NK-92 treated with Interleukin-12 subunit alpha and Interleukin-12 subunit beta, amount 100 ng/mL, for 24 hours (cell line): ENCODE measurements around the gene ARHGEF1.

Experiments used
- DNase-seq: peaks from one replicate; lab custom pipeline; 2025; lab: John Stamatoyannopoulos, UW

Gene ARHGEF1

DNA sequence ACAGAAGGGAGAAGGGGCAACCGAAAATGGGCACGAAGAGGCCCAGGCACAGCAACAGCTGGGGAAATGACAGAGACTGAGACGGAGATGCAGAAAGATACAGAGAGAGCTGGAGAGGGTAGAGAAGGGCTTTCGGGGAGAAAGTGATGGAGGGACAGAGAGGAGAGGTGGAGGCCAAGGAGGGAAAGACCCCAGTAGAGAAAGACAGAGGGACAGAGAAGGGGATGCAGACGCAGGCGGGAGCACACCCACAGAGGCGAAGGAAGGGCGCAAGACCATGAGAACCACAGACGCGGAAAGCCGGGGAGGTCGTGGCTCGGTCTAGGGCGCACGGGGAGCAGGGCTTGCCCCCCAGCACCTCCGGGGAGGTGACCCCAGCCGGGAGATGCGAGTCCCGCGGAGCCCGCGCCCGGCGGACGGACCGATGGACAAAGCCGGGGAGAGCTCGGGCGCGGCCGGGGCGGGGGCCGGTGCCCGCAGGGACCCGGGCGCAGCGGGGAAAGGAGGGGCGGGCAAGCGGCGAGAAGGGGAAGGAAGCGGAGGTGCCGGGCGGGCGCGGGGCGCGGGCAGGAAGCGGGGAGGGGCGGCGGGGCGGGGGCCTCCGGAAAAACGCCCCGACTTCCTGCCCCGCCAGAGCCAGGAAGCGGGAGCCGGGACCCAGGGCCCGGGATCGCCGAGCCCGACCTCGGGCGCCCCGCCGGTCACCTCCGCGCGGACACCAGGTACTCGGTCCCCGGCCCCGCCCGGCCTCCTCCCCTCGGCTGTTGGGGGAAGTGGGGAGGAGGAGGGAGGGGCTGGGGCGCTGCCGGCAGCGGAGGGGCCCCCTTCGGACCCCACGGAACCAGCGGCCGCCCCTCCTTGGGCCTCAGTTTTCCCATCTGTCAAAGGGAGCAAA, at the start of gene ARHGEF1:
Gene ARHGEF1, plus strand, starts transcription at position 617 of the 895 bp plus-strand sequence. CDS start 4,899 bp downstream, outside the sequence.
- peak; percentile 61 for DNase-seq

- no peak for DNase-seq
These were observed 44.8 kb upstream of the ARHGEF1 start for GRCh38 chr19:41837981-41838708.

GRCh38 chr19:41839211-41839610, 43.8 kb upstream of the ARHGEF1 start:
- no peak for DNase-seq

DNA sequence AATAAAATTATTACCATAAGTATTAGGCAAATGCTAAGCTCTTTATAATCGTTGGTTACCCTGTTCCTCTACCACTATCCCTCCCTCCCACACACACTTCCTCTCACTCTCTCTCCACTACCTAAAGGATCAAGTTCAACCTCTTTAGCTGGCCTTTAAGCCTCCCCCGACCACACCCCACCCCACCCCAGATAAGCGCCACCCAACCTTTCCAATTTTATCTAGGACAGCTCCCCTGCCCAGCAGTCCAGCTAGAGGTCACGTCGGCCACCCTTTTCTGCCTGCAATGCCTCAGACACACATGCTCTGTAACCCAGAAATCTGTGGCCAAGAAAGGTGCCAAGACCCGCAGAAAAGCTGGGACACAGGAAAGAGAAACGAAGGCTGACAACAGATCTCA, 39.6 kb upstream of the ARHGEF1 start:
- DNase-seq: no peak

DNA sequence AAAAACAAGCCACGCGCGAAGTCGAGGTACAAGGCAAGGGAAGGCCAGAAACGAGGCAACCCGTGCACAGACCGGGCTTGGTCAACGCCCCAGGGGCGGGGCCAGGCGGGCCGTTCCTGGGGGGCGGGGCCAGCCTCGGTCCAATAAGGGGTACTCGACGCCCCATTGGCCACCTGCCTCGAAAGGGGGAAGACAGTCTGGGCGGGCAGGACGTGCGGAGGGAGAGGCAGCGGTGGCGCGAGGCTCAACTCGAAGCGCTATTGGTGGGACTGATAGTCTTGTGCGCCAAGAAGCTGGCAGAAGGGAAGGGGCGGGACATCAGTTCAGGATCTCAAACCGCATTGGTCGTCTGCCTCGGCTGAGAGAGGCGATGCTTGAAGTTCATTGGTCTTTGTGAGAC, 38.4 kb upstream of the ARHGEF1 start, which contains the start of gene LYPD4:
Gene LYPD4, minus strand, starts transcription at position 83 of the 400 bp plus-strand sequence. CDS start 5,398 bp downstream, outside the sequence.
- DNase-seq: no peak

- DNase-seq: no peak
These were observed 38.2 kb upstream of the ARHGEF1 start, which contains the start of gene DMRTC2 for GRCh38 chr19:41845001-41845050. DMRTC2 (plus strand) TSS chr19:41845042; CDS start chr19:41847429, 2,387 bp downstream.

DNA sequence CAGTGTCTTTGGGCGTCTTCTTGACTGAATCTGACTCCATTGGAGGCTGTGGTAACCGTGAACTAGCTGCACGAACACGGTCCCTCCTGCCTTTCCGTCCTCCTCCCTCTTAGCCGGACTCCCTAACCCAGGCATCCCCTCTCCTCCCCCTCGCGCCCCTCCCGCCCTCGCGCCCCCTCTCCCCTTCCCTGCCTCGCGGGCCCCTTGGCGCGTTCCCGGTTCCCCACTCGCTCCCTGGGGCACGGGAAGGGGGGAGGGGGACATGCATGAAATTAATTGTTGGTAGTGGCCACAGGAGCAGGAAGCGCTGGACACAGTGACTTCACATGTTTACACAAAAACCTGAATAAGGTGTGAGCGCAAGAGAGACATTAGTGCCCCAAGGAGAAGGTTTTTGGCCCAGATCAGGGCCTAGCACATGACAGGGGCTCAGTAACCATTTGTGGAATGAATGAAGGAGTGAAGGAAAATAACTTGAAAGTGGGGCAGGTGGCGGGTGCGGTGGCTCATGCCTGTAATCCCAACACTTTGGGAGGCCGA, 37.9 kb upstream of the ARHGEF1 start:
- no peak for DNase-seq

DNA sequence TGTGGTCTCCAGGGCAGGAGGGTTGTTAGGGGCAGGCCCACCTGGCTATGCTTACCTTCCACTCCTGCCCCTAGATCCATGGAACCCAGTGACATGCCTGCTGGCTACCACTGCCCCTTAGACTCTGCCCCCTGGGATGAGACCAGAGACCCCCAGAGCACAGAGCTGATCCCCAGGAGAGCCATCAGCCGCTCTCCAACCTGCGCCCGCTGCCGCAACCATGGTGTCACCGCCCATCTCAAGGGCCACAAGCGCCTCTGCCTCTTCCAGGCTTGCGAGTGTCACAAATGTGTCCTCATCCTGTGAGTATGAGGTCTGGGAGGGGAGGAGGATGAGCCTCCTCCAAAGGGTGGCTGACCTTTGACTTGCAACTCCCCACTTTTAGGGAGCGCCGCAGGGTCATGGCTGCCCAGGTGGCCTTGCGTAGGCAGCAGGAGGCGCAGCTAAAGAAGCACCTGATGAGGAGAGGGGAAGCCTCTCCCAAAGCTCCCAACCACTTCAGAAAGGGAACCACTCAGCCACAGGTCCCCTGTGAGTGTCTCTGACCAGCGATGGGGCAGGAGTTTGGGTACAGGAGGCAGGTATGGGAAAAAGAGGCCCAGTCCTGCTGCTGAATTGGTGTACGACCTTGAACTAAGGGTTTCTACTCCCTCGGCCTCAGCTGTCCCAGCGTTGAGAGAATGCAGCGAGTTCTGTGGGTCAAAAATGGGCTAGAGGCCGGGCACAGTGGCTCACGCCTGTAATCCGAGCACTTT, 35.5 kb upstream of the ARHGEF1 start:
- no peak for DNase-seq

GRCh38 chr19:41848666-41849065, 34.3 kb upstream of the ARHGEF1 start:
- DNase-seq: no peak

DNA sequence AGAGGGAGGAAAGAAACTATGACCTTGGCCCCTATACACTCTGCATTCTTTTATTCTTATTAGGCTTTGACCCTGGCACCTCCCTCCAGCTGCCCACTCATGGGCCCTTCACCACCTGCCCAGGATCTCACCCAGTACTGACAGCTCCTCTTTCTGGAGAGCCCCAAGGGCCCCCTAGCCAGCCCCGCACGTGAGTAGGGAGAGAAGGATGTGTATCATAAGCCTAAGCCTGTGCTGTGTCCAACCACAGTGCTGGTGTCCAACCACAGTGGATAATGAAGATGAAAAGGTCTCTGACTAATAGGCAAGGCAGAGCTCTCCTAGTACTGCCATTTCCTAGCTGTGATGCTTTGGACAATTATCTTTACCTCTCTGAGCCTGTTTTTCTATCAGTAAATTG, 33.9 kb upstream of the ARHGEF1 start:
- no peak for DNase-seq

DNA sequence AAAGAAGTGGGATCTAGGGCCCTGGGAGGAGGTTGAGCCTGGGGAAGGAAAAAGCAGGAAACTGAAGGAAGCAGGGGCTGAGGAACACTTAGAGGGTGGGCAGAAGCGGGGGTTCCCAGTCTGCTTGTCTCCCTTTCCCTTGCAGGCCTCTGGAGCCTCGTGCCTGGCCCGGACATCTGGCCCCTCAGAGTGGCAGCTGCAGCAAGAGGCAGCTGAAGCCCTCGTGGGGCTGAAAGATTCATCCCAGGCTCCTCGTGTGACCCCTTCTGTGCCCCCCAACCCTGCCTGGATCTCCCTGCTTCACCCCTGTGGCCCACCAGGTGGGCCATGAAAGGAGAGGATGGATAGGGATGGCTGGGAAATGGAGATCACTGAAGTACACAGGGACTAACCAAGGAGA, 32.6 kb upstream of the ARHGEF1 start:
- no peak for DNase-seq

GRCh38 chr19:41851456-41851855, 31.5 kb upstream of the ARHGEF1 start:
- no peak for DNase-seq

DNA sequence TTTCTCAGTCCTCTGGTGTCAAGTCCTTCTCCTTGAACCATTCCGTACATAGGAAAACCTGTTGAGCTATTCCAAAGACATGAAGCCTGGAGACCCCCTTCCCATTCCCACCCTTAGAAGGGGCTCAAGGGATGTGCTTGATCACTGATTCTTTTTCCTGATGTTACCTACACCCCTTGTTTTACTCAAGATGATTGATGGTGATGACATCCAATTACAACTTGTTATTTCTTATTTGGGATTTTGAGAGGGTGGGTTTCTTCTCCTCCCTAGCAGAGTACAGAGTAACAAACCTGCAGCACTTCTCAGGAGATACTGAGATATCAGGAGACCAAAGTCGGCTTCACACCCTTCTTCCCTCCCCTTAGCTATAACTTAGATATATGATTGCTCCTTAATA, 29.6 kb upstream of the ARHGEF1 start:
- no peak for DNase-seq

DNA sequence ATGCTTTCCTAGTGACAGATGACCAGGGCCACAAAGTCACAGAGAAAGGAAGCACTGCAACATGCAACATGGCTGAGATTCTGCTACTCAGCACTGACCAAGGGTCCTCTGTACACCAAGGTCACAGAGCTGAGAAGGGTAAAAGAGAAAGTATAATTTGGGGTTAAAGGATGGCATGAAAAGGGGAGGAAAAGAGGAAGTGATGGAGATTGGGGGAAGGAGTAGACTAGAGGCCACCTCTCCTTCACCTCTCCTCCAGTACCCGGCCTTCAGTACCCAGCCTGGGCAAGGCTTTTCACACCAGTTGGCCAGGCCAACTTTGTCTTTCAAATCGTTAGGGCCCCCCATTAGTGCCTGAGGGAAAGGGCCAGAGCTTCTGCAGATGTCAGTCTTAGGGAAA, 29.2 kb upstream of the ARHGEF1 start:
- no peak for DNase-seq

DNA sequence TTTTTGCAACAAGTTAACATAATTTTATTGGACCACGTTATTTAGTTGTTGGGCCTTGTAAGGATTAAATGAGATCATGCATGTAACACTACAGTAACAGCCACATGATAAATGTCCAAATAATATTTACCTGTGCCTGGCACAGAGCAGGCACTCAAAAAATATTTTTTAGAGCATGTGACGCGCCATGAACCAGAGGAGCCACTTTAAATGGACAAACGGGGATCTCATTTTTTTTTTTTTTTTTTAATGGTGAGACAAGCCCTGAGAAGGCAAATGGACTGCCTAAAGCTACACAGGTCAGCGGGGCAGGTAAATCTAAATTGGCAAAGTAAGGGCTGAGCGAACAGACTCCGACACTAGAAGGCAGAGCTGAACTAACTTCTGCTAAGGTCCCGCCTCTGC, 23.8 kb upstream of the ARHGEF1 start:
- no peak for DNase-seq

DNA sequence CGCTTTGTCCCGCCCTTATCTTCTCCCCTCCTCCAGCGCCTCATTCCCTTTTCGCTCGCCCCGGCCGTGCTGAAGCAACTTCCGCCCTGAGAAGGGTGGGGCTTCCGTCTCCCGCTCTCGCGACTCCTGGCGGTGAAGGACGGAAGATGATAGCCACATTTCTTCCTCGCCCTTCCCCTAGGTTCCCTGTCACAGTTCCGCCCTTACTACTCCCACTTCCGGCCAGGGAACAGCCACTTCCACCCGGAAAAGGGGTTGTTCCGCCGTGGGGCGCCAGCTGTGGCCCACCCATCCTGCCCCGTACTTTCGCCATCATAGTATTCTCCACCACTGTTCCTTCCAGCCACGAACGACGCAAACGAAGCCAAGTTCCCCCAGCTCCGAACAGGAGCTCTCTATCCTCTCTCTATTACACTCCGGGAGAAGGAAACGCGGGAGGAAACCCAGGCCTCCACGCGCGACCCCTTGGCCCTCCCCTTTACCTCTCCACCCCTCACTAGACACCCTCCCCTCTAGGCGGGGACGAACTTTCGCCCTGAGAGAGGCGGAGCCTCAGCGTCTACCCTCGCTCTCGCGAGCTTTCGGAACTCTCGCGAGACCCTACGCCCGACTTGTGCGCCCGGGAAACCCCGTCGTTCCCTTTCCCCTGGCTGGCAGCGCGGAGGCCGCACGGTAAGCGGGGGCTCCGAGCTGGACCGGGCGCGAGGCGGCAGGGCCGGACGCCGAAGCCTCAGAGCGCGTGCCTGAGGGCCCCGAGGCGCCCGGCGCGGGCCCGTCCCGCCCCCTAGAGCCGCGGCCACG, 23.2 kb upstream of the ARHGEF1 start, which contains the start of gene RPS19:
Gene RPS19, plus strand, starts transcription at position 638 of the 801 bp plus-strand sequence. CDS start 520 bp downstream, outside the sequence.
- DNase-seq: peak; percentile 95

DNA sequence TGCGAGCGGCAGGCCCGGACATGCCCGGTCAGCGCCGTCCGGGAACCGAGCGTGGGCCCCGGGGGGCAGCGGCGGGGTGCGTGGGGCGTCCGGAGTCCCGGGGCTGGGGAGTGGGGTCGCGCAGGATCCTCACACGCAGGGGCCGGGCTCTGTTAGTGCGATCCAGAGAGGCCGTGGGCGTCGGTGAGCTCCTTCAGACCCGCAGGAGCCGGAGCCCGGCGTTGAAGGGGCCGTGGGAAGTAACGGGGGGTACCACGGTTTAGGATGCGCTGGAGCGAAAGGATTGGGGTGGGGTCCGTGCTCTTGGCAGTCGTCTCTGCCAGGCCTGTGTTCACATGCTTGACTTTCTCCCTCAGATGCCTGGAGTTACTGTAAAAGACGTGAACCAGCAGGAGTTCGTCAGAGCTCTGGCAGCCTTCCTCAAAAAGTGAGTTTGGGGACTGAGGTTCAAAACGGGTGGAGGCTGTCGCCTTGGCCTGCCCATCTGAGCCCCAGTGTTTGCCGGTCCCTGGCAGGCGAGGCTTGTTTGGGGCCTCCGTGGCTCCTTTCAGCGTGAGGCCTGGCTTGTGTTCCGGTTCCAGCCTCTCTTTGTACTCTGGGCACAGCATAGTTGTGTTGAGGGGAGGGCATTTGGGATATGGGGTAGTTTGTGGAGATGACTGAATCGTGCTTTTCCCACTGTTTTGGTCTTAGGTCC, 22.4 kb upstream of the ARHGEF1 start:
- DNase-seq: no peak

DNA sequence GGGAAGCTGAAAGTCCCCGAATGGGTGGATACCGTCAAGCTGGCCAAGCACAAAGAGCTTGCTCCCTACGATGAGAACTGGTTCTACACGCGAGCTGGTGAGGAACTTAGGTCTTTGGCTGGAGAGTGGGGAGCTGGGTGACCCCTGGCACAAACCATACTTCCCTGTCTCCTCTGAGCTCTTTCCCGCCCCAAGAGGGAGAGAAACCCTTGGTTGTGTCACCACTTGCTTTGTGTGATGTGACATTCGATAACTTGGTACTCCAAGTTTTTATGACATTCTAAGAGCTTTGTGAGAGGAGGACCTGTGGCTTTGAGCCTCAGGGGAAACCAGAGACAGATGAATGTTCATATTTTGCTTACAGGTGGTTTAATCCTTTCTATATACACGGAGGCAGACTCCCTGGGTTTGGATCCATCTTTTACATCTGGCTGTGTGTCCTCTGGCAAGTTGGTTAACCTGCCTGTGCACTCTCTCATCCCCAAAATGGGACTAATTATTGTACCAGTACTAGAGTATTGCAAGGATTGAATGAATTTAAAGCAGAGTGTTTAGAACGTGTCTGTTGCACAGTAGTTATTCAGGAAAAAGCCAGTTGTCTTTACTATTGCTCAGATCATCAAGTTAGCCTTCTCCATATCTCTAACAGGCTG, 21.7 kb upstream of the ARHGEF1 start:
- DNase-seq: no peak

DNA sequence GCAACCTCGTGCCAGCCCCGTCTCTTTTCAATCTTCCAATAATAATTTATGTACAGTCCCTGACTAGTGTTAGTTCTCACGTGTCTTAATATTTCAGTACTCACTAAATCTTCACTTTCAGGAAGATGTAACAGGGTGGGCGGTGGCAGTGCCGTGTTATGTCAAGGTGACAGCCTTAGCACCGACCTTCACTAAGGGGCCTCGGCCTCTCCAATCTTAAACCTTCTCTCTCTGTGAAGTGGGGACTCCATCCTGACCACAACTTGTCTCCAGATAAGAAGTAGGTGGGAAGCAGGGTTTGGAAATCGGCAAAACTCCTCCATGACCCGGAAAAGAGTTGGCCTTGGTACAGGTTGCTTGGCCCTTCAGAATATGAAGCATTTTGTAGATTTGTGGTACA, 21.1 kb upstream of the ARHGEF1 start:
- DNase-seq: no peak

- no peak for DNase-seq
These were observed 20.5 kb upstream of the ARHGEF1 start for GRCh38 chr19:41862445-41862986.
